MM.1S (cell line): ENCODE data around the gene G3BP1.

Experiments used
- DNase-seq: peaks from one replicate; pipeline ENCODE4 v3.0.0-alpha.2; 2015
- H2AFZ ChIP-seq: fragments of 300-600 bp; sonication (generic); 2 replicates; pipeline ENCODE4 v1.6.0; 2016; ENCODE audit warnings: antibody characterized with exemption, low read length
- H3F3A ChIP-seq: fragments of 300-600 bp; sonication (generic); 2 replicates; pipeline ENCODE4 v1.6.1; 2016; ENCODE audit warnings: mild to moderate bottlenecking, antibody characterized with exemption, low read length, moderate library complexity, mixed read lengths; ENCODE audit not compliant: insufficient read depth
- H3K27ac ChIP-seq: fragments of 300-600 bp; sonication (generic); 2 replicates; pipeline ENCODE4 v1.5.1; 2016; ENCODE audit warnings: mild to moderate bottlenecking, low read length
- H3K27me3 ChIP-seq: fragments of 300-600 bp; sonication (generic); replicated peaks from 2 replicates; pipeline ENCODE4 v1.6.0; 2016; ENCODE audit warnings: low read length; ENCODE audit not compliant: insufficient read depth
- H3K36me3 ChIP-seq: fragments of 300-600 bp; sonication (generic); replicated peaks from 2 replicates; pipeline ENCODE4 v1.6.1; 2016; ENCODE audit warnings: mild to moderate bottlenecking, low read length, mixed read lengths; ENCODE audit not compliant: insufficient read depth
- H3K4me1 ChIP-seq: fragments of 300-600 bp; sonication (generic); 2 replicates; pipeline ENCODE4 v1.6.1; 2016; ENCODE audit warnings: low read length, mixed read lengths
- H3K4me2 ChIP-seq: fragments of 300-600 bp; sonication (generic); 2 replicates; pipeline ENCODE4 v1.6.0; 2016; ENCODE audit warnings: low read depth, low read length
- H3K4me3 ChIP-seq: fragments of 300-600 bp; sonication (generic); 2 replicates; pipeline ENCODE4 v1.5.1; 2016; ENCODE audit warnings: low read length, mixed read lengths
- H3K79me2 ChIP-seq: fragments of 300-600 bp; sonication (generic); 2 replicates; pipeline ENCODE4 v1.6.1; 2016; ENCODE audit warnings: mixed run types, low read length, mixed read lengths
- H3K9ac ChIP-seq: fragments of 300-600 bp; sonication (generic); 2 replicates; pipeline ENCODE4 v1.6.1; 2016; ENCODE audit warnings: low read length, mixed read lengths
- H3K9me2 ChIP-seq: fragments of 300-600 bp; sonication (generic); replicated peaks from 2 replicates; pipeline ENCODE4 v1.6.1; 2016; ENCODE audit warnings: mild to moderate bottlenecking, low read length, mixed read lengths; ENCODE audit not compliant: insufficient read depth
- H3K9me3 ChIP-seq: fragments of 300-600 bp; sonication (generic); replicated peaks from 2 replicates; pipeline ENCODE4 v1.6.1; 2016; ENCODE audit warnings: mild to moderate bottlenecking, low read length, mixed read lengths; ENCODE audit not compliant: insufficient read depth
- H4K20me1 ChIP-seq: fragments of 300-600 bp; sonication (generic); 2 replicates; pipeline ENCODE4 v1.6.1; 2016; ENCODE audit warnings: mild to moderate bottlenecking, low read length, moderate library complexity, mixed read lengths; ENCODE audit not compliant: insufficient read depth
- CTCF ChIP-seq: fragments of 300-600 bp; sonication (generic); IDR thresholded peaks from 2 replicates; pipeline ENCODE4 v1.5.1; 2016; ENCODE audit warnings: antibody characterized with exemption, low read length, mixed read lengths
- EZH2 ChIP-seq: fragments of 300-600 bp; sonication (generic); optimal IDR thresholded peaks from 2 replicates; pipeline ENCODE3; 2017; ENCODE audit warnings: low read depth, mild to moderate bottlenecking, antibody characterized with exemption, low read length, mixed read lengths
- EZH2phosphoT487 ChIP-seq: fragments of 300-600 bp; sonication (generic); IDR thresholded peaks from 2 replicates; pipeline ENCODE4 v1.6.1; 2018; ENCODE audit warnings: antibody characterized with exemption, low read length

G3BP1 gene

DNA sequence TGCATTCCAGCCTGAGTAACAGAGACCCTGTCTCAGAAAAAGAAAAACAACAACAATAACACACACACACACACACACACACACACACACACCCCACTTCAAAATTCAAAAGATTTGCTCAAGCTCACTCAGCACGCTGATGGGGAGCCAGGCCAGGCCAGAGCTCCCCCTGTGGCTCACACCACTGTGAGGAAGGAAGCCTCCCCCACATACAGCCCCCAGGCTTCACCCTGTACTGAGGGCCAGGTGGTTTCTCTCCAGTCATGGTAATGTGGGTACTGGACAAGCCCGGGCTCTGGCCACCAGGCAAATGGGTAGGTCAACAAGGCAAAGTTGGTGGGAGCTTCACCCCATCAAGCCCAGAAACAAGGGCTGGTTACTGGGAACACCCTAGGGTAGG is 32.4 kb upstream of the G3BP1 start:
- H3K9me2 ChIP-seq, result no peaks in the 10 kb centered on the region
- H3K9ac ChIP-seq, result no peak overlapping the region
- no peak for DNase-seq
- peaks cover 10% of the 10 kb centered on the region; the same call in 1 of the 2 replicates for H3F3A ChIP-seq
- no peaks in the 10 kb centered on the region for H4K20me1 ChIP-seq
- H2AFZ ChIP-seq, result no peak overlapping the region
- H3K27ac ChIP-seq, result no peak overlapping the region
- no peak for TF ChIP-seq EZH2
- no peak for TF ChIP-seq EZH2phosphoT487
- TF ChIP-seq CTCF, result no peak
- no peak overlapping the region for H3K4me3 ChIP-seq
- H3K4me1 ChIP-seq, result peaks cover 4% of the 10 kb centered on the region; the same call in 1 of the 2 replicates
- H3K4me2 ChIP-seq, result no peak overlapping the region
- H3K79me2 ChIP-seq, result peaks cover 48% of the 10 kb centered on the region
- H3K36me3 ChIP-seq, result peaks cover 2% of the 10 kb centered on the region; the same call in 1 of the 2 replicates
- no peaks in the 10 kb centered on the region for H3K9me3 ChIP-seq
- no peaks in the 10 kb centered on the region for H3K27me3 ChIP-seq

GRCh38 chr5:151739939-151740335 is 31.8 kb upstream of the G3BP1 start:
- Histone ChIP-seq H3K4me1 (peaks cover 4% of the 10 kb centered on the region; the same call in 1 of the 2 replicates), H3K4me3 (no peak overlapping the region), H3K79me2 (peaks cover 53% of the 10 kb centered on the region), H4K20me1 (no peaks in the 10 kb centered on the region), H3K9ac (no peak overlapping the region), H2AFZ (no peak overlapping the region), H3K4me2 (no peak overlapping the region), H3K36me3 (peaks cover 8% of the 10 kb centered on the region; the same call in 1 of the 2 replicates), H3F3A (peaks cover 10% of the 10 kb centered on the region; the same call in 1 of the 2 replicates), H3K9me3 (no peaks in the 10 kb centered on the region), H3K27me3 (no peaks in the 10 kb centered on the region), H3K27ac (no peak overlapping the region), H3K9me2 (no peaks in the 10 kb centered on the region)
- TF ChIP-seq EZH2phosphoT487, result no peak
- TF ChIP-seq CTCF, result no peak
- TF ChIP-seq EZH2, result no peak
- DNase-seq, result no peak

DNA sequence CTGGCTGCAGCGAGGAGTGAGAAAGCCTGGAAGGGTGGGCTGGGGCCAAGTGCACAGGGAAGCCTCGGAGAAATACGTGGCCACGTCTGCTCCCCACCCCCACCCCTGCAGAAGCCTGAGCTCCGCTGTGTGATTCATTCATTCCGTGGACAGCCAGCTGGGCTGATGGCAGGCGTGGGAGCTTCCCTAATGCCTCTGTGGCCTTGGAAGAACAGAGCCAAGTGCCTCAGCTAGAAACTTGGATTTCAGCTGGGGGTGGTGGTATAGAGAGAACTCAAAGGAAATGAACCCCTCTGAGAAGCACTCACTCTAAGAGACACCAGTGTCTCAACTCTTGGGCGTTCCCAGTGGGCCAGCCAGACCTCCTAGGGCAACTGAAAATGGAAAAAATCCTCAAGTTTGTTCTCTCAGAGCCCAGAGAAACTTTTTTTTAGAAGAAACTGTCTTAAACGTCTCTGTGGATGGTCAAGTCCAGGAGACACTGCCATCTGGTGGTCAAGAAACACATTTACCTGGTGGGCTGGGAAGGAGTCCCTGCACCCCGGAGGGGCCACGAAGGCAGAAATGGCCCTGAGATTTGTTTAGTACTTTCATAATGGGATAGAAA is 31.3 kb upstream of the G3BP1 start:
- H3K79me2 ChIP-seq, result peaks cover 58% of the 10 kb centered on the region
- H2AFZ ChIP-seq, result no peak overlapping the region
- H3K9ac ChIP-seq, result no peak overlapping the region
- no peaks in the 10 kb centered on the region for H3K9me2 ChIP-seq
- H3K4me3 ChIP-seq, result no peak overlapping the region
- peak; percentile 75 for DNase-seq
- no peak overlapping the region for H3K4me2 ChIP-seq
- no peaks in the 10 kb centered on the region for H4K20me1 ChIP-seq
- H3K9me3 ChIP-seq, result no peaks in the 10 kb centered on the region
- no peaks in the 10 kb centered on the region for H3K27me3 ChIP-seq
- peaks cover 10% of the 10 kb centered on the region for H3F3A ChIP-seq
- H3K36me3 ChIP-seq, result peaks cover 13% of the 10 kb centered on the region; the same call in 1 of the 2 replicates
- H3K27ac ChIP-seq, result no peak overlapping the region
- H3K4me1 ChIP-seq, result peaks cover 4% of the 10 kb centered on the region; the same call in 1 of the 2 replicates
- no peak for TF ChIP-seq EZH2phosphoT487
- peak; percentile 89 for TF ChIP-seq CTCF
- TF ChIP-seq EZH2, result no peak
